ENCODE data around the gene RPS6KL1. TPM values are rescaled to one million over a fixed set of nuclear protein-coding genes. Genes with fewer than 3 reads are reported as not detected.

RPS6KL1 gene
- total RNA-seq, 1 experiment from 2014 or later, result 18.8 TPM

- Histone ChIP-seq H2BK15ac (ENCODE audit: low read depth, low read length) (no peak overlapping the region), H4K8ac (replicated peaks; ENCODE audit: insufficient read length, low read depth, low read length) (no peak overlapping the region), H3K4ac (ENCODE audit: low read depth, low read length) (no peak overlapping the region), H4K20me1 (ENCODE audit: control insufficient read depth, insufficient read depth, insufficient read length) (no peaks in the 10 kb centered on the region), H3K23ac (ENCODE audit: insufficient read length, low read depth, low read length) (no peak overlapping the region), H4K5ac (ENCODE audit: insufficient read length, low read depth, low read length) (no peak overlapping the region), H3T11ph (ENCODE audit: low read length) (no peak overlapping the region), H3K4me2 (ENCODE audit: insufficient read depth, insufficient read length, low read length) (peak overlapping the region; percentile 18), H3K56ac (ENCODE audit: insufficient read length, low read depth, low read length) (no peak overlapping the region), H3K9ac (ENCODE audit: extremely low read depth, insufficient read length, low read length) (no peak overlapping the region), H2BK20ac (ENCODE audit: low read depth, low read length, poor library complexity, severe bottlenecking) (no peak overlapping the region), H2BK120ac (ENCODE audit: low read depth, low read length, poor library complexity, severe bottlenecking) (no peak overlapping the region), H2BK12ac (ENCODE audit: insufficient read length, low read depth, low read length) (no peak overlapping the region), H2BK5ac (ENCODE audit: insufficient read length, low read length) (no peak overlapping the region), H3K9me3 (ENCODE audit: control insufficient read depth, low read depth, low read length) (no peaks in the 10 kb centered on the region), H3K79me1 (ENCODE audit: insufficient read depth, low read depth, low read length, poor library complexity, severe bottlenecking) (no peaks in the 10 kb centered on the region), H3K23me2 (ENCODE audit: insufficient read length, low read depth, low read length, poor library complexity, severe bottlenecking) (no peaks in the 10 kb centered on the region), H3K79me2 (ENCODE audit: insufficient read depth, low read length) (no peaks in the 10 kb centered on the region), H3K14ac (ENCODE audit: insufficient read depth, low read length) (no peak overlapping the region; the same call in 1 of the 2 replicates), H3K18ac (ENCODE audit: insufficient read length, low read depth, low read length) (no peak overlapping the region), H3K27me3 (ENCODE audit: insufficient read depth, low read length) (no peaks in the 10 kb centered on the region; the same call in 1 of the 2 replicates), H3K4me1 (ENCODE audit: insufficient read depth, low read length) (no peaks in the 10 kb centered on the region; the same call in 1 of the 2 replicates), H4K91ac (ENCODE audit: insufficient read length, low read depth, low read length) (no peak overlapping the region), H3K27ac (ENCODE audit: insufficient read length, low read depth, low read length) (no peak overlapping the region), H2AFZ (ENCODE audit: low read length) (no peak overlapping the region), H2AK5ac (ENCODE audit: insufficient read length, low read length) (no peak overlapping the region)
- H3K4me1 Mint-ChIP-seq, result peaks cover 10 to 15% of the 10 kb centered on the region in 2 experiments
- no peak for TF ChIP-seq CTCF (conservative IDR thresholded peaks at IDR 0.05)
- peak overlapping the region; percentile 51 to 73 for H3K4me3 Mint-ChIP-seq
- H3K27me3 Mint-ChIP-seq (ENCODE audit: low read depth), result peaks cover 21% of the 10 kb centered on the region
- WGBS (ENCODE audit: extremely low coverage, insufficient read length, low lambda C conversion rate), result no CpG with 5 or more reads among the region's 3 CpGs
- H3K27ac Mint-ChIP-seq, result no peak overlapping the region
- H3K36me3 Mint-ChIP-seq (ENCODE audit: insufficient read depth in 1 of 3, low read depth in 3 of 3), result no peaks in the 10 kb centered on the region; a peak in 1 of 7 replicates
- no peaks in the 10 kb centered on the region for H3K9me3 Mint-ChIP-seq
- no peak for DNase-seq
These were observed 31.8 kb upstream of the RPS6KL1 start for GRCh38 chr14:74954947-74955228.
